HepG2 (cell line): ENCODE measurements around the gene TMEM235. TPM values are rescaled to one million over a fixed set of nuclear protein-coding genes. Genes with fewer than 3 reads are reported as not detected.

Experiments used
- EZH2 ChIP-seq: conservative IDR thresholded peaks from 2 replicates; pipeline ENCODE4 v1.6.1; 2012; ENCODE audit warnings: mild to moderate bottlenecking, low read depth, low read length, moderate library complexity
- HNRNPUL1 ChIP-seq: fragments of 200-400 bp; formaldehyde crosslinking; IDR thresholded peaks from 2 replicates; pipeline ENCODE4 v1.6.1; 2017; ENCODE audit warnings: low read depth, mild to moderate bottlenecking, low read length, moderate library complexity
- HOXD1 ChIP-seq: sonication (generic); formaldehyde crosslinking; IDR thresholded peaks from 2 replicates; pipeline ENCODE4 v1.5.0; 2020; ENCODE audit warnings: missing genetic modification reagents
- NFKBIZ ChIP-seq: IDR thresholded peaks from 2 replicates; pipeline ENCODE4 v1.6.1; 2018; ENCODE audit warnings: missing genetic modification reagents, missing compliant biosample characterization
- NR3C1 ChIP-seq: sonication (generic); formaldehyde crosslinking; IDR thresholded peaks from 2 replicates; pipeline ENCODE4 v1.4.0; 2020; ENCODE audit warnings: missing genetic modification reagents
- PBX2 ChIP-seq: IDR thresholded peaks from 2 replicates; pipeline ENCODE4 v1.6.1; 2016; ENCODE audit warnings: control low read depth
- POLR2AphosphoS5 ChIP-seq: IDR thresholded peaks from 2 replicates; pipeline ENCODE4 v1.6.1; 2012; ENCODE audit warnings: low read depth, low read length
- PPARG ChIP-seq: conservative IDR thresholded peaks from 2 replicates; pipeline ENCODE4 v1.6.1; 2016; ENCODE audit warnings: missing biosample characterization, missing genetic modification reagents
- XBP1 ChIP-seq: sonication (generic); formaldehyde crosslinking; IDR thresholded peaks from 2 replicates; pipeline ENCODE4 v1.5.0; 2020; ENCODE audit warnings: missing genetic modification reagents
- ZBTB38 ChIP-seq: sonication (generic); formaldehyde crosslinking; IDR thresholded peaks from 2 replicates; pipeline ENCODE4 v1.5.1; 2020; ENCODE audit warnings: mild to moderate bottlenecking, missing genetic modification reagents
- ZBTB46 ChIP-seq: sonication (generic); formaldehyde crosslinking; IDR thresholded peaks from 2 replicates; pipeline ENCODE4 v1.4.0; 2020; ENCODE audit warnings: mild to moderate bottlenecking, missing genetic modification reagents, borderline replicate concordance
- ZFP36L1 ChIP-seq: sonication (generic); formaldehyde crosslinking; IDR thresholded peaks from 2 replicates; pipeline ENCODE4 v1.8.0; 2022; ENCODE audit warnings: mild to moderate bottlenecking, missing genetic modification reagents, moderate library complexity
- ZNF431 ChIP-seq: sonication (generic); formaldehyde crosslinking; IDR thresholded peaks from 2 replicates; pipeline ENCODE4 v1.9.0; 2022; ENCODE audit warnings: missing genetic modification reagents, low read depth, mild to moderate bottlenecking, borderline replicate concordance
- ZNF510 ChIP-seq: sonication (generic); formaldehyde crosslinking; IDR thresholded peaks from 2 replicates; pipeline ENCODE4 v1.4.0; 2020; ENCODE audit warnings: low read depth, mild to moderate bottlenecking, missing genetic modification reagents
- ZNF563 ChIP-seq: sonication (generic); formaldehyde crosslinking; IDR thresholded peaks from 2 replicates; pipeline ENCODE4 v1.8.0; 2022; ENCODE audit warnings: mild to moderate bottlenecking, moderate library complexity, missing genetic modification reagents
- ZNF687 ChIP-seq: sonication (generic); formaldehyde crosslinking; IDR thresholded peaks from 2 replicates; pipeline ENCODE4 v1.5.1; 2020; ENCODE audit warnings: mild to moderate bottlenecking, missing genetic modification reagents, moderate library complexity
- ZNF704 ChIP-seq: sonication (generic); formaldehyde crosslinking; IDR thresholded peaks from 2 replicates; pipeline ENCODE4 v1.8.1; 2023; ENCODE audit warnings: mild to moderate bottlenecking, inconsistent platforms, moderate library complexity, missing genetic modification reagents, borderline replicate concordance
- ZNF720 ChIP-seq: sonication (generic); formaldehyde crosslinking; IDR thresholded peaks from 2 replicates; pipeline ENCODE4 v1.4.0; 2020; ENCODE audit warnings: missing genetic modification reagents
- ZNF770 ChIP-seq: sonication (generic); formaldehyde crosslinking; IDR thresholded peaks from 2 replicates; pipeline ENCODE4 v1.5.0; 2020; ENCODE audit warnings: mild to moderate bottlenecking, missing genetic modification reagents
- ZSCAN9 ChIP-seq: IDR thresholded peaks from 2 replicates; pipeline ENCODE4 v1.6.1; 2016; ENCODE audit warnings: borderline replicate concordance
- polyA plus RNA-seq, 8 experiments: library from polyadenylated mRNA; depleted of rRNA in 3 of 8; stranded (reverse) in 7 of 8; unstranded in 1 of 8; fragments of >200 nt; fragmentation: Illumina TruSeq in 4 of 8; extraction: Trizol in 4 of 8; gene quantifications; 2 replicates each; pipeline versions ENCODE4 v1.2.1 to v1.2.3, GENCODE V29; 2011 to 2016; ENCODE audit warnings: low read depth in 4 of 8, missing spikeins in 1 of 8, mixed read lengths in 1 of 8; ENCODE audit not compliant: insufficient read depth in 1 of 8
- total RNA-seq, 5 experiments: library from RNA; depleted of rRNA; stranded (reverse); fragments of >200 nt; fragmentation: Illumina TruSeq; extraction: Trizol; gene quantifications; 2 replicates each; pipeline ENCODE4 v1.2.3, GENCODE V29; 2016; ENCODE audit warnings: low read depth in 1 of 5

Gene TMEM235
- total and polyA plus RNA-seq, 2 of the 13 experiments (the other 11 are each of a cell fraction or from before 2014, with no cell fraction given) = not detected

GRCh38 chr17:78236362-78237127 is 5.1 kb downstream of the TMEM235 start (continued):
- TF ChIP-seq ZNF687 (CRISPR knock-in tag) (0 out of 2 replicates have a peak, but pooled peaks have one; percentile 19), NR3C1 (CRISPR knock-in tag) (no peak), PPARG (CRISPR knock-in tag) (no peak), XBP1 (no peak), ZFP36L1 (CRISPR knock-in tag) (no peak), ZNF510 (CRISPR knock-in tag) (no peak), ZNF720 (CRISPR knock-in tag) (no peak), ZNF431 (CRISPR knock-in tag) (no peak), ZSCAN9 (CRISPR knock-in tag) (no peak), PBX2 (CRISPR knock-in tag) (peak; percentile 75), ZNF704 (CRISPR knock-in tag) (no peak), ZBTB38 (no peak), EZH2 (no peak), HNRNPUL1 (no peak), HOXD1 (CRISPR knock-in tag) (no peak), ZNF563 (CRISPR knock-in tag) (peak; percentile 11; the same call in 1 of the 2 replicates), NFKBIZ (CRISPR knock-in tag) (no peak), ZNF770 (CRISPR knock-in tag) (no peak), ZBTB46 (CRISPR knock-in tag) (no peak), POLR2AphosphoS5 (no peak)
